ENCODE data around the gene SPEM2. TPM values are rescaled to one million over a fixed set of nuclear protein-coding genes. Genes with fewer than 3 reads are reported as not detected.
A peak's percentile ranks its signal among the peaks of the same experiment; 100 is the strongest.

SPEM2 gene
- polyA plus RNA-seq (2013, experiment 1 of 2; ENCODE audit: insufficient read length), result not detected
- not detected for polyA plus RNA-seq (2013, experiment 2 of 2; ENCODE audit: insufficient read length)

- no peak for DNase-seq
Measured at GRCh38 chr17:7425316-7425715, at the start of gene SPEM2. SPEM2 (plus strand) TSS chr17:7425616; CDS start chr17:7425689, 73 bp downstream.

DNA sequence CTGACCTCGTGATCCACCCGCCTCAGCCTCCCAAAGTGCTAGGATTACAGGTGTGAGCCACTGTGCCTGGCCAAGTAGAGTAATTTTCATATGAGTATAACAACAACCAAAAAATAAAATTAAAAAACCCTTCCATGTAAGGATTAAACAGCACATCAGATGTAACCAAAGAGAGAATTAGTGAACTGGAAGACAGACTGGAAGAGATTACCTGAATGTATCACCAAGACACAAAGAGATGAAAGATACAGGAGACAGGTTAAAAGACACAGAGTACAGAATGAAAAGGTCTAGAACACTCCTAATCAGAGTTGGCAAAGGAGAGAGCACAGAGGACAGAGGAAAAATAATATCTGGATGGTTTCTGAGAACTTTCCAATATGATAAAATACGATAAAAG lies 46.3 kb upstream of the SPEM2 start:
- DNase-seq, result no peak

GRCh38 chr17:7380321-7380720 lies 45.1 kb upstream of the SPEM2 start:
- no peak for DNase-seq

DNA sequence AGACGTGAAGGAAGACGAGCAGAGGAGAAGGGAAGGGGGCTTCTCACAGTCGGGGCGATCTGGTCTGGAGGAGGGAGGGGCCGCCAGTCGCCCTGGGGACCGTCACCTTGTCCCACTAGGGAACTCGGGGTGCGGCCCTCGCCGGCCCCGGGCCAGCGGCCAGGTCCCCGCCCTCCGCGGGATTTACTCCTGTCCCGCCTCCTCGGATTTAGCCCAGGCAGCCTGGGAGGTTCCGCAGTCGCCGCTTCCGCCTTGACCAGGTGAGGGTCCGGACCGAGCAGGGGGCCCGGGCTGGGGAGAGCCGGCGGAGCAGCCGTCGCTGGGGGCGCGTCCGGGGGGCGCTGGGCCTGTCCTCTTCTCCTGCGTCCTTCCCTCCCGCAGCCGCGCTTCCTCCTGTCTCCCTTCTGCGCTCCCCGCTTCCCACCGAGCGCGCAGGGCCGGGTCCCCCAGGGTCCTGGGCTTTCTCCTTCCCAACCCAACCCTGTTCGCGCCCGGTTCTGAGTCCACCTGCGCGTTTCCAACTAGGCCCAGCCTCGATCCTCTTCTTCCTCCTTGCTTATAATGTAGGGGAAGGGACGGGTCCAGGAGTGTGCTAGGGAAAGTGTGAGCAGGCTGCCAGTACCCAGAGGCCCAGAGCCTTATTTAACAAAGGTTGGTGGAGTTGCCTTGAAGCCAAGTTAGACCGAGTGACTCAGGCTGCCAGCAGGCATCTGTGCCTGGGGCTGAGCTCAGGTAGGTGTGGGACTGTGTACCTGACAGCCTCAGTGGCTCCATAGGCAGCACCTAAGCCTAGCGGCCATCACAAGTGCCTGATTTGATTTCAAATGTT lies 44.3 kb upstream of the SPEM2 start, which contains the start of gene TNK1:
Gene TNK1, plus strand, starts transcription at position 235 of the 829 bp plus-strand sequence. CDS start 1,838 bp downstream, outside the sequence.
- DNase-seq, result no peak

- DNase-seq, result no peak
Measured at GRCh38 chr17:7382901-7383300, 42.5 kb upstream of the SPEM2 start.

DNA sequence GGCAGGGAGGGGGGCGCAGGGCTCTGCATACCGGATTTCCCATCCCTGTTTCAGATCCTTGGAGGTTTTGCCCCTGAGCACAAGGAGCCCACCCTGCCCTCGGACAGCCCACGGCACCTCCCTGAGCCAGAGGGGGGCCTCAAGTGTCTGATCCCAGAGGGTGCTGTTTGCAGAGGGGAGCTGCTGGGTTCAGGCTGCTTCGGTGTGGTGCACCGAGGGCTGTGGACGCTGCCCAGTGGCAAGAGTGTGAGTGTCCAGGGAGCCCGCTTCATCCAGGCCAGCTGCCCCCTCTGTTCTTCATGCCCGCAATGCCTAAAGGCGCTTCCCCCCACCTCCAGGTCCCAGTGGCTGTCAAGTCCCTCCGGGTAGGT lies 42.1 kb upstream of the SPEM2 start:
- no peak for DNase-seq

GRCh38 chr17:7383742-7384488 lies 41.5 kb upstream of the SPEM2 start:
- peak; percentile 40 for DNase-seq

DNA sequence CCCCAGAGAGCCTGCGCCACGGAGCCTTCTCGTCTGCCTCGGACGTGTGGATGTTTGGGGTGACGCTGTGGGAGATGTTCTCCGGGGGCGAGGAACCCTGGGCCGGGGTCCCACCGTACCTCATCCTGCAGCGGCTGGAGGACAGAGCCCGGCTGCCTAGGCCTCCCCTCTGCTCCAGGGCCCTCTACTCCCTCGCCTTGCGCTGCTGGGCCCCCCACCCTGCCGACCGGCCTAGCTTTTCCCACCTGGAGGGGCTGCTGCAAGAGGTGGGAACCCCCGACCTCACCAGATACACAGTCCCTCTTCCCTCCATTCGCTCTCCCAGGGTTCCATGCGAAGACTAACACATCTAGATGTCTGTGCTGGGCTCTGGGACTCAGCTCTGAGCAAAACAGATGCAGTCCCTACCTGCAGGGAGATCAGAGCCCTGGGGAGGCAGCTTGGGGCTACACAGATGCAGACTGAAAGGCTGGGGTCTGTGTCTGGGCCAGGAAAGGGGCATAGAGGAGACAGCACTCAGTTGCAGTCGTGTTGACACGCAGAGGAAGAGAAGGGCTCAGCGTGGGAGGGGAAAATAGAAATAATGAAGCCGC lies 40.8 kb upstream of the SPEM2 start:
- no peak for DNase-seq

GRCh38 chr17:7388856-7389255 lies 36.6 kb upstream of the SPEM2 start:
- DNase-seq, result no peak

DNA sequence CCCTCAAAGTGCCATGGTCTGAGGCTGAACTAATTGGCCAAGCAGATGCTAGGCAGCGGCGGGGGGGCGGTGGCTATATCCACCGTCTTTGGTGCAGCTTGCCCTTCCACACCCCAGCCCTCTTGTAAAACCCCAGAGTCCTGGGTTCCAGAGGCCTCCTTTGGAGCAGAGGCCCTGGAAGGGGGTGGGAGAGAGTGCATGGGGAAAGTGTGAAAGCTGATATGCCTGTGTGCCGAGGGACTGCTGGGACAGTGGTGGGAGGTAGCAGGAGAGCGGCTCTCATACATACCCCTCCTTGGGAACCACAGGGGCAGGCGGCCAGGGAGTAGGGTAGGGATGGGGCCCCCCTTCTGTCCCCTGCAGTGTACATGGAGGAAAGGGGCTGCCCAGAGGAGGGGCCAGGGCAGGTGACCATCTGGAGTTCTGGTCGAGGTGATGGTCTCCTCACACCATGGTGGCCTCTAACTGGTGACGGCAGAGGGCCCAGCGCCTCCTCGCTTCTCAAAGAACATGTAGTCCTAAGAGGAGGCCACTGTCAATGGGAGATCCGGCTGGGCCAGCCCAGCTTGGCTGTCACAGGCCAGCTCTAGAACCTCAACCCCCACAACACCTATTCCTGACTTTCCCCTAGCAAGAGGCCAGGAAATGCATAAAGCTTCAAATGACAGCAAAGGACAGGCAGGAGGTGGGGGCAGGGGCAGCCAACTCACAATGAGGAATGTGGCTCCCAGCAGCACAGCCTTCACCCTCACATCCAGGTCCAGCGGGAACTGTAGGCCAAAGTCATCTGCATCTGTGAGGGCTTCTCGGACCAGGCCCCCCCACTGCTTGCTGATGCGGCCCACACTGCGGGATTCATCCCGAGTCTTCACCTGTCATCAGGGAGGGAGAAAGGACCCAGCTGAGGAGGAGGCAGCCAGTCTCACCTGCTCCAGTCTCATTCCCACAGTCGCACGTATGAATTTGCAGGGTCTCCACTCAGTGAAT lies 35.2 kb upstream of the SPEM2 start:
- DNase-seq, result no peak

DNA sequence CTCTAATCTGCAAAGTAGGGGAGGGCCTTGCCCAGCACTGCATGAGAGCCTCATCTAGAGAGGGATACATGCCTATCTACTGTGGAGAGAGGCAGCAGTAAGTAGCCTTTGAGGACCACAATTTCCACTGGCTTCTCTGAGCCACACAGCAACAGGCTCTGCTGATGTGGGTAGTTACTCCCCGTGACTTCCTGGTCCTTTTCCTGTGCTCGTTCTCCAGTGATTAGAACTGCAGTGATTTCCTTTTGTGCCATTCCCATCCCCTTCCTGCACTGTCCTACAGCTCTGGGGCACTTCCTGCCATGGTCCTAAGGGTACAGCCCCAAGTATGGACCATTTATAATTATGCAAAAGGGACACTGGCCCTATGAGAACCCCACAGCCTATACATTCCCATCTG lies 34.1 kb upstream of the SPEM2 start:
- DNase-seq, result no peak

GRCh38 chr17:7392696-7393612 lies 32.5 kb upstream of the SPEM2 start:
- no peak for DNase-seq

GRCh38 chr17:7393613-7394451 lies 31.6 kb upstream of the SPEM2 start:
- no peak for DNase-seq

DNA sequence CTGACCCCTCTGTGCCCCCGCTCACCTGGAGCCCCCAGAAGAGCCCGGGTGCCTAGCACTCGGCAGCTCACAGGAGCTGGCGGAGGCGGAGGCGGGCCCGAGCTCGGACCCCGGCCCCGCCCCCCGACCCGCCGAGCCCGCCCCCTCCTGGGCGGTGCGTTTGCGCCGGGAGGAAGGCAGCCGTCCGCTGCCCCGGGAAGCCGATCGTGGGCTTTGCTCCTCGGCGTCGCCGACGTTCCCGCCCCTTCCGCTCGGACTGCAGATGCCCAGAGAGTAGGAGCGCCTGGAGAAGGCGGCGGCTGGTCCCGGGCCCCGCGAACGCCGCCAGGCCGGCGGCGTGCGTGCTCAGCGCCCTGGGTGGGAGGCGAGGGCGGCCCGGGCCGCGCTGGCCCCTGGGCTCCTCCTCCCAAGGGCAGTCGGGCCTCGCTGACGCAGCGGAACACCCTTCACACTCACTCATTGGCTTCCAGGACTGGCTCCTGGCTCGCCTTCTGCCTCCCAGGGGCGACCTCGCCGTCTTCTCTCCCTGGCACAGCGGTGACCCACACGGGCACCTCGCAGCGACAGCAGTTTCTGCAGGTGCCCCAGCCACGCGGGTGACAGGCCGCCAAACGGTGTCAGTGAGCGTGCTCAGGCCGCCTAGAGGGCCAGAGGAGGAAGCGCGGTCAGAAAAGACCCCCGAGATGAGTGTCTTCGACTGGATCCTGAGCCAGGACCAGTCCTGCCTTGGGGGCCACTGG lies 30.8 kb upstream of the SPEM2 start, which contains the start of gene PLSCR3:
Gene PLSCR3, minus strand, starts transcription at position 74 of the 740 bp plus-strand sequence. CDS start 415 bp downstream, outside the sequence.
- DNase-seq, result peak; percentile 89

DNA sequence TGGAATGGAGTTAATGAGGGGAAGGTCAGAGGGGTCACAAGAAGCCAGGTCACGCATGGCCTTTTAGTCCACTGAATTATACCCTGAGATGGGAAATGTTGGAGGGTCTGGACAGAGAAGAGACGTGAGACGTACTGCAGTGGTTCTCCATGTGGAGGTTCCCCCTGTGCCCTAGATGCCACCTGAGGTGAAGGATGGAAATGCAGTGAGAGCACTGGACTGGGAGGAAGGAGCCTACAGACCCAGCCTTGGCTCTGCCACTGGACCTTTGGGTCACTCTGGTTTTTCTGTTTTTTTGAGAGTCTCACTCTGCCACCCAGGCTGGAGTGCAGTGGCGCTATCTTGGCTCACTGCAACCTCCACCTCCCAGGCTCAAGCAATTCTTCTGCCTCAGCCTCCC lies 29.3 kb upstream of the SPEM2 start:
- DNase-seq, result no peak

DNA sequence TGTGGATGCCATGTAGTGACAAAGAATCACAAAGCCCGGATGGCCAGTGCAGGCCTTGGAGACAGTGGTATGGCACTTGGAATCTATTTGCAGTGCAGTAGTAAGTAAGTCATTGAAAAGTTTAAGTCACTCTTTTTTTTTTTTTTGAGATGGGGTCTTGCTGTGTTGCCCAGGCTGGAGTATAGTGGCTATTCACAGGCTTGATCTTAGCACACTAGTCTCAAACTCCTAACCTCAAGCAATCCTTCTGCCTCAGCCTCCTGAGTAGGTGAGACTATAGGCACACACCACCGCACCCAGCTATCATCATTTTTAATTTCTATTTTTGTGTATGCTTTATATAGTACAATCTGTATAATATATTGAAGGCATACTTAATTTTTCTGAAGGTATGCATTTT lies 26.8 kb upstream of the SPEM2 start:
- no peak for DNase-seq

DNA sequence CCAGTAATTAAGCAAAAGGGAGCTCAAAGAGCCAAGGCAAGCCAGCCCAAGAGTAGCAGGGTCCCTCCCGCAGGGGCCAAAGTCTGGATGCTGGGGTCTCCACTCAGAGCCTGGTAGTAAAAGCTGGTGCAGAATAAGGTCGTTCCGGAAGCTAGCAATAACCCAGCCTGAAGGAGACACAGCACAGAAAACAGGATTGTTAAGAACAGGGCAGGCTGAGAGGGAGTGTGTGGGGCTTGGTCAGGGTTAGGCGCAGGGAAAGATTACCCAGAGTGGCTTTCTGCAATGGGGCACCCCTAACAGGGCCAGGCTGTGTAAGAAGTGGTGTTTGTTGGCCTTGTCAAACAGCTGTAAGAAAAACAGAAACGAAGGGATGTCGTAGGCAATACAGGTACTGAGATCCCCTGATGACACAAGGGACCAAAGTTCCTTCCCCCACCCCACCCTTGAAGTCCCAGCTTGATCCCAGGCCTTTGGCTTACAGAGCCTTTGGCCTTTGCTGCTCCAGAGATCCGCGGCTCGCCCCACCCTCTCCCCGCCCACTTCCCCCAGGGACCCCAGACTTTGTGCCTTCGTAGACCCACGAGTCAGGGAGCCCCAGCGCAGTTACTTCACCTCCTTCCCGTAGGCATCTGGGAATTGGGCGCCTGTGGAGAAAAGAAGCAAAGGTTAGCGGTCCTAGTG lies 22.2 kb upstream of the SPEM2 start:
- DNase-seq, result no peak

GRCh38 chr17:7403727-7403976 lies 21.8 kb upstream of the SPEM2 start:
- no peak for DNase-seq
